Suprapubic skin (tissue), 4 donors: ENCODE measurements around the gene UTF1.

ENCODE experiments used
- EP300 ChIP-seq: sonication (generic); formaldehyde crosslinking; IDR thresholded peaks from one replicate; pipeline ENCODE4 v1.6.1; 2017; ENCODE audit warnings: antibody characterized with exemption
- POLR2A ChIP-seq, 2 donors: fragments of 450-650 bp; IDR thresholded peaks; one replicate each; pipeline ENCODE4 v1.6.1; 2017; ENCODE audit warnings: antibody characterized with exemption in 2 of 2, mild to moderate bottlenecking in 2 of 2, moderate library complexity in 2 of 2
- POLR2AphosphoS5 ChIP-seq, 3 donors: sonication (generic); formaldehyde crosslinking; IDR thresholded peaks; one replicate each; pipeline ENCODE4 v1.6.1; 2017; ENCODE audit warnings: antibody characterized with exemption in 3 of 3
- TF ChIP-seq, protein P1 (sequence below), 2 donors: fragments of 200-600 bp in 1 of 2; fragments of 450-650 bp in 1 of 2; sonication (generic) in 1 of 2; IDR thresholded peaks; one replicate each; pipeline ENCODE4 v1.5.1; 2016 to 2019; ENCODE audit warnings: antibody characterized with exemption in 2 of 2, mild to moderate bottlenecking in 1 of 2, moderate library complexity in 1 of 2

DNA sequence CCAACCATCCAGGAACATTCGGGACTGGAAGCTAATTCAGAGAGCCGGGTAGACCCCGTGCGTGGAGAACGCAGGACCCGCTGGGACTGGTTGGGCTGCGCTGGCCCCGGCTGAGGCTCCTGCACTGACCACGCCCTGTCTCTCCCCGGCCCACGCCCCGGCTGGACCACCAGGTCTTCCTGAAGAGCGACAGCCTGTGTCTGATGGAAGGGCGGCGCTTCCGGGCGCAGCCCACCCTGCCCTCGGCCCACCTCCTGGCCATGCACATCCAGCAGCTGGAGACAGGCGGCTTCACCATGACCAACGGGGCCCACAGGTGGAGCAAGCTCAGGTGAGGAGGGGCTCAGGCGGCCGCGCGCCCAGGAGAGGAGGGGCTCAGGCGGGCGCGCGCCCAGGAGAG, 10.2 kb upstream of the UTF1 start:
- TF ChIP-seq POLR2A (IDR thresholded peaks at IDR 0.05) (no peak), EP300 (no peak), POLR2AphosphoS5 (IDR thresholded peaks at IDR 0.05) (no peak)
- TF ChIP-seq, protein P1, sequence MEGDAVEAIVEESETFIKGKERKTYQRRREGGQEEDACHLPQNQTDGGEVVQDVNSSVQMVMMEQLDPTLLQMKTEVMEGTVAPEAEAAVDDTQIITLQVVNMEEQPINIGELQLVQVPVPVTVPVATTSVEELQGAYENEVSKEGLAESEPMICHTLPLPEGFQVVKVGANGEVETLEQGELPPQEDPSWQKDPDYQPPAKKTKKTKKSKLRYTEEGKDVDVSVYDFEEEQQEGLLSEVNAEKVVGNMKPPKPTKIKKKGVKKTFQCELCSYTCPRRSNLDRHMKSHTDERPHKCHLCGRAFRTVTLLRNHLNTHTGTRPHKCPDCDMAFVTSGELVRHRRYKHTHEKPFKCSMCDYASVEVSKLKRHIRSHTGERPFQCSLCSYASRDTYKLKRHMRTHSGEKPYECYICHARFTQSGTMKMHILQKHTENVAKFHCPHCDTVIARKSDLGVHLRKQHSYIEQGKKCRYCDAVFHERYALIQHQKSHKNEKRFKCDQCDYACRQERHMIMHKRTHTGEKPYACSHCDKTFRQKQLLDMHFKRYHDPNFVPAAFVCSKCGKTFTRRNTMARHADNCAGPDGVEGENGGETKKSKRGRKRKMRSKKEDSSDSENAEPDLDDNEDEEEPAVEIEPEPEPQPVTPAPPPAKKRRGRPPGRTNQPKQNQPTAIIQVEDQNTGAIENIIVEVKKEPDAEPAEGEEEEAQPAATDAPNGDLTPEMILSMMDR (IDR thresholded peaks at IDR 0.05) = no peak
